ENCODE data around the gene ZNF292.
"Not testable (repeated sequence)": the region's sequence is repeated elsewhere in the genome, so short reads cannot be mapped to it uniquely, and the experiment has no call there.

ZNF292 gene

GRCh38 chr6:87196275-87196842 lies 41.0 kb downstream of the ZNF292 start:
- Histone ChIP-seq H3K36me3 (replicated peaks) (no peaks in the 10 kb centered on the region), H3K27me3 (replicated peaks) (no peaks in the 10 kb centered on the region), H3K27ac (no peak overlapping the region), H3K4me3 (ENCODE audit: low read depth, low read length) (no peak overlapping the region)
- TF ChIP-seq, protein P1, sequence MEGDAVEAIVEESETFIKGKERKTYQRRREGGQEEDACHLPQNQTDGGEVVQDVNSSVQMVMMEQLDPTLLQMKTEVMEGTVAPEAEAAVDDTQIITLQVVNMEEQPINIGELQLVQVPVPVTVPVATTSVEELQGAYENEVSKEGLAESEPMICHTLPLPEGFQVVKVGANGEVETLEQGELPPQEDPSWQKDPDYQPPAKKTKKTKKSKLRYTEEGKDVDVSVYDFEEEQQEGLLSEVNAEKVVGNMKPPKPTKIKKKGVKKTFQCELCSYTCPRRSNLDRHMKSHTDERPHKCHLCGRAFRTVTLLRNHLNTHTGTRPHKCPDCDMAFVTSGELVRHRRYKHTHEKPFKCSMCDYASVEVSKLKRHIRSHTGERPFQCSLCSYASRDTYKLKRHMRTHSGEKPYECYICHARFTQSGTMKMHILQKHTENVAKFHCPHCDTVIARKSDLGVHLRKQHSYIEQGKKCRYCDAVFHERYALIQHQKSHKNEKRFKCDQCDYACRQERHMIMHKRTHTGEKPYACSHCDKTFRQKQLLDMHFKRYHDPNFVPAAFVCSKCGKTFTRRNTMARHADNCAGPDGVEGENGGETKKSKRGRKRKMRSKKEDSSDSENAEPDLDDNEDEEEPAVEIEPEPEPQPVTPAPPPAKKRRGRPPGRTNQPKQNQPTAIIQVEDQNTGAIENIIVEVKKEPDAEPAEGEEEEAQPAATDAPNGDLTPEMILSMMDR (IDR thresholded peaks at IDR 0.05; ENCODE audit: low read depth, low read length, missing control alignments) = no peak
- peak; percentile 7 for DNase-seq
- in situ Hi-C loops (cut with HindIII; ENCODE audit: low pct_ligation_motif_present, low sequenced_read_pairs) = no loop called here

DNA sequence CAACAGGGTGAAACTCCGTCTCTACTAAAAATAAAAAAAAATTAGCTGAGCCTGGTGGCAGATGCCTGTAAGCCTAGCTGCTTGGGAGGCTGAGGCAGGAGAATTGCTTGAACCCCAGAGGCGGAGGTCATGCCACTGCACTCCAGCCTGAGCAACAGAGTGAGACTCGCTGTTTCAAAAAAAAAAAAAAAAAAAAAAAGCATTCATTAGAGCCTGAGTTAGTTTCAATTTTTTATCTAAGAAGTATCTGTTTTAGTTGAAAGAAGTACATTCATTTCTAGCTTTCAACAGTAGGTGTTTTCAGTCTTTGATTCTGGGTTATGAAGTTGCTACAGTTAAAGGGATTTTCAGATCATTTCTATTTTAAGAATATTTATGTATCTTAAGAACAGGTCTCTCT lies 42.2 kb downstream of the ZNF292 start:
- no peak for DNase-seq
- TF ChIP-seq, protein P1 (IDR thresholded peaks at IDR 0.05; ENCODE audit: low read depth, low read length, missing control alignments) = no peak
- no peak overlapping the region for H3K4me3 ChIP-seq (ENCODE audit: low read depth, low read length)
- H3K36me3 ChIP-seq (replicated peaks) = no peaks in the 10 kb centered on the region
- in situ Hi-C loops (cut with HindIII; ENCODE audit: low pct_ligation_motif_present, low sequenced_read_pairs) = no loop called here
- H3K27ac ChIP-seq = no peak overlapping the region
- no peaks in the 10 kb centered on the region for H3K27me3 ChIP-seq (replicated peaks)

- DNase-seq; H3K27ac ChIP-seq; in situ Hi-C loops (cut with HindIII; ENCODE audit: low pct_ligation_motif_present, low sequenced_read_pairs); H3K4me3 ChIP-seq (ENCODE audit: low read depth, low read length); H3K27me3 ChIP-seq (replicated peaks); H3K36me3 ChIP-seq (replicated peaks): not testable (repeated sequence)
Observed at GRCh38 chr6:87198022-87198810, 42.9 kb downstream of the ZNF292 start.

- no peaks in the 10 kb centered on the region for H3K36me3 ChIP-seq (replicated peaks)
- in situ Hi-C loops (cut with HindIII; ENCODE audit: low pct_ligation_motif_present, low sequenced_read_pairs) = no loop called here
- H3K4me3 ChIP-seq (ENCODE audit: low read depth, low read length) = no peak overlapping the region
- DNase-seq = no peak
- no peaks in the 10 kb centered on the region for H3K27me3 ChIP-seq (replicated peaks)
- TF ChIP-seq, protein P1 (IDR thresholded peaks at IDR 0.05; ENCODE audit: low read depth, low read length, missing control alignments) = no peak
- no peak overlapping the region for H3K27ac ChIP-seq
Observed at GRCh38 chr6:87199787-87200186, 44.4 kb downstream of the ZNF292 start.

- in situ Hi-C loops (cut with HindIII; ENCODE audit: low pct_ligation_motif_present, low sequenced_read_pairs) = no loop called here
- no peak overlapping the region for H3K4me3 ChIP-seq (ENCODE audit: low read depth, low read length)
- H3K27ac ChIP-seq = no peak overlapping the region
- TF ChIP-seq, protein P1 (IDR thresholded peaks at IDR 0.05; ENCODE audit: low read depth, low read length, missing control alignments) = no peak
- no peaks in the 10 kb centered on the region for H3K27me3 ChIP-seq (replicated peaks)
- no peaks in the 10 kb centered on the region for H3K36me3 ChIP-seq (replicated peaks)
- DNase-seq = peak; percentile 25
Observed at GRCh38 chr6:87200469-87201175, 45.3 kb downstream of the ZNF292 start.

DNA sequence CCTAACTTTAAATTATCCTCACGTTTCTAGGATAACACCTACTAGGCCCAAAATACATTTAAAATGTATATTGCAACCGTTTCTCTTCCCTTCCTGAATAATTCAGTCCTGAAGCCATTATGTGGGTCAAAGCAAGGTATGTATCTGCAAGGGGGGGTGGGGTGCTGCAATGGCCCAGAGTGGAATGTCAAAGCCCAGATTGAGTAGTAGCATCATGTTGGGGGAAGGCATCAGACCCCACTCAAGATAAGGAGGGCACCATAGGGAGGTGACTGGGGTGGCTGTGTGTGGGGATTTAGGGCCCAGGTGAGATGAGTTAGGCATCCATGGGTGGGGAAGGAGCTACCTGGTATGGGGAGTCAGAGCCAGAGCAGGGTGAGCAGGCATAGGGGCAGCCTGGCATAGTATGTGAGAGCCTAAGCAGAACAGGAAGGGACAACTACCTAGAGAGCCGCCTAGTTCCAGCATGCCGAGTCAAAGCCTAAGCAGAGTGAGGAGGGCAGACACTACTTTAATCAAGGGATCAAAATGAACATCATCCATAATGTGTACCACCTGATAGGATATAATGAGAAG lies 48.2 kb downstream of the ZNF292 start:
- Histone ChIP-seq H3K36me3 (replicated peaks) (no peaks in the 10 kb centered on the region), H3K27me3 (replicated peaks) (no peaks in the 10 kb centered on the region), H3K27ac (no peak overlapping the region), H3K4me3 (ENCODE audit: low read depth, low read length) (no peak overlapping the region)
- no peak for DNase-seq
- TF ChIP-seq, protein P1 (IDR thresholded peaks at IDR 0.05; ENCODE audit: low read depth, low read length, missing control alignments) = no peak
- in situ Hi-C loops (cut with HindIII; ENCODE audit: low pct_ligation_motif_present, low sequenced_read_pairs) = no loop called here
